ENCODE measurements around the gene DNAI4.

DNAI4 gene

GRCh38 chr1:66848193-66848592, 76.5 kb downstream of the DNAI4 start:
- H3K4me3 ChIP-seq (ENCODE audit: low read depth, low read length): no peak overlapping the region
- TF ChIP-seq CTCF (IDR thresholded peaks at IDR 0.05; ENCODE audit: insufficient read depth, low read depth, low read length, missing control alignments): no peak
- DNase-seq (ENCODE audit: low read depth): no peak

GRCh38 chr1:66840929-66841328, 83.7 kb downstream of the DNAI4 start:
- no peak for DNase-seq (ENCODE audit: low read depth)
- no peak overlapping the region for H3K4me3 ChIP-seq (ENCODE audit: low read depth, low read length)
- TF ChIP-seq CTCF (IDR thresholded peaks at IDR 0.05; ENCODE audit: insufficient read depth, low read depth, low read length, missing control alignments): no peak

GRCh38 chr1:66834926-66835325, 89.7 kb downstream of the DNAI4 start:
- DNase-seq (ENCODE audit: low read depth): no peak
- H3K4me3 ChIP-seq (ENCODE audit: low read depth, low read length): no peak overlapping the region
- TF ChIP-seq CTCF (IDR thresholded peaks at IDR 0.05; ENCODE audit: insufficient read depth, low read depth, low read length, missing control alignments): no peak

- H3K4me3 ChIP-seq (ENCODE audit: low read depth, low read length): no peak overlapping the region
- TF ChIP-seq CTCF (IDR thresholded peaks at IDR 0.05; ENCODE audit: insufficient read depth, low read depth, low read length, missing control alignments): no peak
- DNase-seq (ENCODE audit: low read depth): no peak
Measured at GRCh38 chr1:66833112-66833511, 91.5 kb downstream of the DNAI4 start.

- H3K4me3 ChIP-seq (ENCODE audit: low read depth, low read length): no peak overlapping the region
- no peak for TF ChIP-seq CTCF (IDR thresholded peaks at IDR 0.05; ENCODE audit: insufficient read depth, low read depth, low read length, missing control alignments)
- DNase-seq (ENCODE audit: low read depth): no peak
Measured at GRCh38 chr1:66831529-66832239, 93.0 kb downstream of the DNAI4 start.

GRCh38 chr1:66824771-66825170, 99.9 kb downstream of the DNAI4 start:
- no peak for DNase-seq (ENCODE audit: low read depth)
- no peak for TF ChIP-seq CTCF (IDR thresholded peaks at IDR 0.05; ENCODE audit: insufficient read depth, low read depth, low read length, missing control alignments)
- H3K4me3 ChIP-seq (ENCODE audit: low read depth, low read length): no peak overlapping the region

- no peak for TF ChIP-seq CTCF (IDR thresholded peaks at IDR 0.05; ENCODE audit: insufficient read depth, low read depth, low read length, missing control alignments)
- no peak for DNase-seq (ENCODE audit: low read depth)
Measured at GRCh38 chr1:66809736-66810326, 114.8 kb downstream of the DNAI4 start.

More at GRCh38 chr1:66809736-66810326, 114.8 kb downstream of the DNAI4 start:
- H3K4me3 ChIP-seq (ENCODE audit: low read depth, low read length): no peak overlapping the region

Measured in GM12865 (cell line).